HepG2 (cell line): ENCODE measurements around the gene IMPDH1. TPM values are rescaled to one million over a fixed set of nuclear protein-coding genes. Genes with fewer than 3 reads are reported as not detected.

Experiments
- AKAP8 ChIP-seq: sonication (generic); formaldehyde crosslinking; IDR thresholded peaks from 2 replicates; pipeline ENCODE4 v1.5.1; 2020; ENCODE audit warnings: mild to moderate bottlenecking, missing genetic modification reagents
- ATF1 ChIP-seq: IDR thresholded peaks from 2 replicates; pipeline ENCODE4 v1.6.1; 2016; ENCODE audit warnings: mild to moderate bottlenecking, control low read depth
- CREB1 ChIP-seq, 2 experiments: fragments of 450-650 bp in 1 of 2; IDR thresholded peaks; 2 replicates each; pipeline ENCODE4 v1.6.1; 2016 to 2017; ENCODE audit warnings: control low read depth in 1 of 2, mild to moderate bottlenecking in 1 of 2, missing compliant biosample characterization in 1 of 2, missing genetic modification characterization in 1 of 2
- IKZF4 ChIP-seq: sonication (generic); formaldehyde crosslinking; IDR thresholded peaks from 2 replicates; pipeline ENCODE4 v1.5.1; 2020; ENCODE audit warnings: borderline replicate concordance, mild to moderate bottlenecking, low read depth, missing genetic modification reagents; ENCODE audit errors: not compliant biosample characterization
- NCOR1 ChIP-seq: fragments of 200-600 bp; sonication (generic); IDR thresholded peaks from 2 replicates; pipeline ENCODE4 v1.7.0; 2017; ENCODE audit warnings: antibody characterized with exemption, low read length, borderline replicate concordance
- SP4 ChIP-seq: sonication (generic); formaldehyde crosslinking; IDR thresholded peaks from 2 replicates; pipeline ENCODE4 v1.8.1; 2023; ENCODE audit warnings: mild to moderate bottlenecking, missing genetic modification reagents
- TCF7L2 ChIP-seq: IDR thresholded peaks from 2 replicates; pipeline ENCODE4 v1.6.1; 2011; ENCODE audit warnings: mild to moderate bottlenecking, low read depth, low read length, moderate library complexity
- ZC3H13 ChIP-seq: sonication (generic); formaldehyde crosslinking; IDR thresholded peaks from 2 replicates; pipeline ENCODE4 v1.8.1; 2023; ENCODE audit warnings: mild to moderate bottlenecking, missing genetic modification reagents, moderate library complexity
- ZFYVE20 ChIP-seq: sonication (generic); formaldehyde crosslinking; IDR thresholded peaks from 2 replicates; pipeline ENCODE4 v1.8.0; 2023; ENCODE audit warnings: low read depth, mild to moderate bottlenecking, moderate library complexity, missing genetic modification reagents, borderline replicate concordance
- ZNF225 ChIP-seq: sonication (generic); formaldehyde crosslinking; IDR thresholded peaks from 2 replicates; pipeline ENCODE4 v1.4.0; 2020; ENCODE audit warnings: mild to moderate bottlenecking, missing genetic modification reagents
- ZNF296 ChIP-seq: sonication (generic); formaldehyde crosslinking; conservative IDR thresholded peaks from 2 replicates; pipeline ENCODE4 v1.5.0; 2020; ENCODE audit warnings: mild to moderate bottlenecking, missing genetic modification reagents
- ZNF546 ChIP-seq: sonication (generic); formaldehyde crosslinking; conservative IDR thresholded peaks from 2 replicates; pipeline ENCODE4 v1.8.1; 2023; ENCODE audit warnings: mild to moderate bottlenecking, missing genetic modification reagents
- ZNF768 ChIP-seq: sonication (generic); formaldehyde crosslinking; IDR thresholded peaks from 2 replicates; pipeline ENCODE4 v1.4.0; 2020; ENCODE audit warnings: missing genetic modification reagents
- ZNF883 ChIP-seq: sonication (generic); formaldehyde crosslinking; IDR thresholded peaks from 2 replicates; pipeline ENCODE4 v1.5.1; 2020; ENCODE audit warnings: mild to moderate bottlenecking, missing genetic modification reagents; ENCODE audit errors: not compliant biosample characterization
- ZNF891 ChIP-seq: sonication (generic); formaldehyde crosslinking; IDR thresholded peaks from 2 replicates; pipeline ENCODE4 v1.5.0; 2020; ENCODE audit warnings: mild to moderate bottlenecking, missing genetic modification reagents
- polyA plus RNA-seq, 8 experiments: library from polyadenylated mRNA; depleted of rRNA in 3 of 8; stranded (reverse) in 7 of 8; unstranded in 1 of 8; fragments of >200 nt; fragmentation: Illumina TruSeq in 4 of 8; extraction: Trizol in 4 of 8; gene quantifications; 2 replicates each; pipeline versions ENCODE4 v1.2.1 to v1.2.3, GENCODE V29; 2011 to 2016; ENCODE audit warnings: low read depth in 4 of 8, missing spikeins in 1 of 8, mixed read lengths in 1 of 8; ENCODE audit not compliant: insufficient read depth in 1 of 8
- total RNA-seq, 5 experiments: library from RNA; depleted of rRNA; stranded (reverse); fragments of >200 nt; fragmentation: Illumina TruSeq; extraction: Trizol; gene quantifications; 2 replicates each; pipeline ENCODE4 v1.2.3, GENCODE V29; 2016; ENCODE audit warnings: low read depth in 1 of 5
- TF ChIP-seq, protein P1 (sequence below): sonication (generic); formaldehyde crosslinking; IDR thresholded peaks from 2 replicates; pipeline ENCODE4 v1.9.0; 2021; ENCODE audit warnings: missing genetic modification reagents, borderline replicate concordance
- TF ChIP-seq, protein P2 (sequence below): sonication (generic); formaldehyde crosslinking; IDR thresholded peaks from 2 replicates; pipeline ENCODE4; 2020; ENCODE audit warnings: missing genetic modification reagents, mild to moderate bottlenecking, borderline replicate concordance
- TF ChIP-seq, protein P3 (sequence below): sonication (generic); formaldehyde crosslinking; IDR thresholded peaks from 2 replicates; pipeline ENCODE4 v1.5.0; 2020; ENCODE audit warnings: missing genetic modification reagents
- TF ChIP-seq, protein P4 (sequence below): sonication (generic); formaldehyde crosslinking; IDR thresholded peaks from 2 replicates; pipeline ENCODE4 v1.4.0; 2020; ENCODE audit warnings: missing genetic modification reagents
- TF ChIP-seq, protein P5 (sequence below): fragments of 450-650 bp; IDR thresholded peaks from 2 replicates; pipeline ENCODE4 v1.6.1; 2016

IMPDH1 gene
- total and polyA plus RNA-seq, 2 of the 13 experiments (the other 11 are each of a cell fraction or from before 2014, with no cell fraction given), result 22.8 to 34.0 TPM

DNA sequence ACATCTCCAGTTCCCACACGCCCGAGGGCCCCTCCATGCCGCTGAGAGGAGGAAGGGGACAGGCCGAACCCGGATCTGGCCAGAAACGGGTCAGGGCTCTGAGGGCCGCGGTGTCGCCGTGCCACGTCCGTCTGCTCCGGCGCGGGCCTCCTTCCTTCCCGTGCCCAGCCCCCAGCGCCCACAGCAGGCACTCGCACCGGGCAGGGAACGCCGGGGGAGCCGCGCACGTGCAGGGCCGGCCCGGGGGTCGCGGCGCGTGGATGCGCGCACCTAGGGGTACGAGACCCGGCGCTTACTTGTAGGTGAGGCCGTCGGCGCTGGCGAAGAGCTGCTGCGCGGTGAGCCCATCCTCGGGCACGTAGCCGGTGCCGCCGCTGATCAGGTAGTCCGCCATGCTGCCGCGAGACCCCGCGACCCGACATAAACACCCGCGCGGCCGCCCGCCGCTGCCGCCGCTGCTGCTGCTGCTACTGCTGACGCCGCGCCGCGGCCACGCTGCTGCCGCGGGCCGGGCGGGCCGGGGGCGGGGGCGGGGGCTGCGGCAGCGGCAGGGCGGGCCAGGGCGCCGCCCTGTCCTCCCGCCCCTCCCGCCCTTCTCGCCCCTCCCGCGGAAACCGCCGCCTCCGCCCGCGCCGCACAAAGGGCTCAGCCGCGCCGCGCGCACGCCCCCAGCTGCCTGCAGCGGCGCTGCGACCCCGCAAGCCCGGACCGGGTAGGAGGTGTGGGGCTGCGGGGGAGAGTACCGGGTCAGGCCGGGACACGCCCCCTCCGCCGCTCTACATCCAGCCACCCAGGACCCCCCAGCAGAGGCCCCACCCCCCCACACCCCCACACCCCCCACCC lies 4.1 kb downstream of the IMPDH1 start (continued):
- TF ChIP-seq, protein P1, sequence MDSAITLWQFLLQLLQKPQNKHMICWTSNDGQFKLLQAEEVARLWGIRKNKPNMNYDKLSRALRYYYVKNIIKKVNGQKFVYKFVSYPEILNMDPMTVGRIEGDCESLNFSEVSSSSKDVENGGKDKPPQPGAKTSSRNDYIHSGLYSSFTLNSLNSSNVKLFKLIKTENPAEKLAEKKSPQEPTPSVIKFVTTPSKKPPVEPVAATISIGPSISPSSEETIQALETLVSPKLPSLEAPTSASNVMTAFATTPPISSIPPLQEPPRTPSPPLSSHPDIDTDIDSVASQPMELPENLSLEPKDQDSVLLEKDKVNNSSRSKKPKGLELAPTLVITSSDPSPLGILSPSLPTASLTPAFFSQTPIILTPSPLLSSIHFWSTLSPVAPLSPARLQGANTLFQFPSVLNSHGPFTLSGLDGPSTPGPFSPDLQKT (CRISPR knock-in tag), result no peak
- no peak for TF ChIP-seq ZNF768 (CRISPR knock-in tag)
- TF ChIP-seq TCF7L2, result no peak
- TF ChIP-seq, protein P2, sequence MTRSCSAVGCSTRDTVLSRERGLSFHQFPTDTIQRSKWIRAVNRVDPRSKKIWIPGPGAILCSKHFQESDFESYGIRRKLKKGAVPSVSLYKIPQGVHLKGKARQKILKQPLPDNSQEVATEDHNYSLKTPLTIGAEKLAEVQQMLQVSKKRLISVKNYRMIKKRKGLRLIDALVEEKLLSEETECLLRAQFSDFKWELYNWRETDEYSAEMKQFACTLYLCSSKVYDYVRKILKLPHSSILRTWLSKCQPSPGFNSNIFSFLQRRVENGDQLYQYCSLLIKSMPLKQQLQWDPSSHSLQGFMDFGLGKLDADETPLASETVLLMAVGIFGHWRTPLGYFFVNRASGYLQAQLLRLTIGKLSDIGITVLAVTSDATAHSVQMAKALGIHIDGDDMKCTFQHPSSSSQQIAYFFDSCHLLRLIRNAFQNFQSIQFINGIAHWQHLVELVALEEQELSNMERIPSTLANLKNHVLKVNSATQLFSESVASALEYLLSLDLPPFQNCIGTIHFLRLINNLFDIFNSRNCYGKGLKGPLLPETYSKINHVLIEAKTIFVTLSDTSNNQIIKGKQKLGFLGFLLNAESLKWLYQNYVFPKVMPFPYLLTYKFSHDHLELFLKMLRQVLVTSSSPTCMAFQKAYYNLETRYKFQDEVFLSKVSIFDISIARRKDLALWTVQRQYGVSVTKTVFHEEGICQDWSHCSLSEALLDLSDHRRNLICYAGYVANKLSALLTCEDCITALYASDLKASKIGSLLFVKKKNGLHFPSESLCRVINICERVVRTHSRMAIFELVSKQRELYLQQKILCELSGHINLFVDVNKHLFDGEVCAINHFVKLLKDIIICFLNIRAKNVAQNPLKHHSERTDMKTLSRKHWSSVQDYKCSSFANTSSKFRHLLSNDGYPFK (CRISPR knock-in tag), result no peak
- TF ChIP-seq AKAP8 (CRISPR knock-in tag), result peak; percentile 84; the same call in 1 of the 2 replicates
- TF ChIP-seq ZNF546, result no peak
- TF ChIP-seq, protein P3, sequence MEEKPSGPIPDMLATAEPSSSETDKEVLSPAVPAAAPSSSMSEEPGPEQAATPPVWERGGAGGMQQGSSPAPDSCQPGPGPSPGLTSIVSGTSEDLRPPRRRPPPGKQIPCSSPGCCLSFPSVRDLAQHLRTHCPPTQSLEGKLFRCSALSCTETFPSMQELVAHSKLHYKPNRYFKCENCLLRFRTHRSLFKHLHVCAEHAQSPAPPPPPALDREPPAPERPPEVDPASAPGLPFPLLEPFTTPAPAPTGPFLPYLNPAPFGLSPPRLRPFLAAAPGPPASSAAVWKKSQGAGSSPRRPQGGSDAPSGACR, result no peak
- no peak for TF ChIP-seq NCOR1
- TF ChIP-seq SP4, result peak; percentile 59; the same call in 1 of the 2 replicates
- TF ChIP-seq ZNF883 (CRISPR knock-in tag), result peak; percentile 30
- TF ChIP-seq, protein P4, sequence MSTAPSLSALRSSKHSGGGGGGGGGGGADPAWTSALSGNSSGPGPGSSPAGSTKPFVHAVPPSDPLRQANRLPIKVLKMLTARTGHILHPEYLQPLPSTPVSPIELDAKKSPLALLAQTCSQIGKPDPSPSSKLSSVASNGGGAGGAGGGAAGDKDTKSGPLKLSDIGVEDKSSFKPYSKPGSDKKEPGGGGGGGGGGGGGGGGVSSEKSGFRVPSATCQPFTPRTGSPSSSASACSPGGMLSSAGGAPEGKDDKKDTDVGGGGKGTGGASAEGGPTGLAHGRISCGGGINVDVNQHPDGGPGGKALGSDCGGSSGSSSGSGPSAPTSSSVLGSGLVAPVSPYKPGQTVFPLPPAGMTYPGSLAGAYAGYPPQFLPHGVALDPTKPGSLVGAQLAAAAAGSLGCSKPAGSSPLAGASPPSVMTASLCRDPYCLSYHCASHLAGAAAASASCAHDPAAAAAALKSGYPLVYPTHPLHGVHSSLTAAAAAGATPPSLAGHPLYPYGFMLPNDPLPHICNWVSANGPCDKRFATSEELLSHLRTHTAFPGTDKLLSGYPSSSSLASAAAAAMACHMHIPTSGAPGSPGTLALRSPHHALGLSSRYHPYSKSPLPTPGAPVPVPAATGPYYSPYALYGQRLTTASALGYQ (CRISPR knock-in tag), result no peak
- TF ChIP-seq ZNF891 (CRISPR knock-in tag), result no peak
- TF ChIP-seq CREB1 (IDR thresholded peaks at IDR 0.05), result no peak
- no peak for TF ChIP-seq CREB1 (CRISPR knock-in tag; IDR thresholded peaks at IDR 0.05)
- TF ChIP-seq IKZF4 (CRISPR knock-in tag), result peak; percentile 36
- TF ChIP-seq, protein P5, sequence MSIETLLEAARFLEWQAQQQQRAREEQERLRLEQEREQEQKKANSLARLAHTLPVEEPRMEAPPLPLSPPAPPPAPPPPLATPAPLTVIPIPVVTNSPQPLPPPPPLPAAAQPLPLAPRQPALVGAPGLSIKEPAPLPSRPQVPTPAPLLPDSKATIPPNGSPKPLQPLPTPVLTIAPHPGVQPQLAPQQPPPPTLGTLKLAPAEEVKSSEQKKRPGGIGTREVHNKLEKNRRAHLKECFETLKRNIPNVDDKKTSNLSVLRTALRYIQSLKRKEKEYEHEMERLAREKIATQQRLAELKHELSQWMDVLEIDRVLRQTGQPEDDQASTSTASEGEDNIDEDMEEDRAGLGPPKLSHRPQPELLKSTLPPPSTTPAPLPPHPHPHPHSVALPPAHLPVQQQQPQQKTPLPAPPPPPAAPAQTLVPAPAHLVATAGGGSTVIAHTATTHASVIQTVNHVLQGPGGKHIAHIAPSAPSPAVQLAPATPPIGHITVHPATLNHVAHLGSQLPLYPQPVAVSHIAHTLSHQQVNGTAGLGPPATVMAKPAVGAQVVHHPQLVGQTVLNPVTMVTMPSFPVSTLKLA, result no peak
- no peak for TF ChIP-seq ATF1 (CRISPR knock-in tag)
- TF ChIP-seq ZFYVE20, result no peak
- TF ChIP-seq ZC3H13 (CRISPR knock-in tag), result peak; percentile 41; the same call in 1 of the 2 replicates
- TF ChIP-seq ZNF296 (CRISPR knock-in tag), result no peak
- 0 out of 2 replicates have a peak, but pooled peaks have one; percentile 64 for TF ChIP-seq ZNF225 (CRISPR knock-in tag)
